ENCODE results near the gene OSBPL6.

Gene OSBPL6

GRCh38 chr2:178227187-178227586, 32.9 kb downstream of the OSBPL6 start:
- no peak for DNase-seq

GRCh38 chr2:178229927-178230326, 35.6 kb downstream of the OSBPL6 start:
- intact Hi-C loops (cut with DNase I): no loop called here

More at GRCh38 chr2:178227187-178227586, 32.9 kb downstream of the OSBPL6 start:
- intact Hi-C loops (cut with DNase I): no loop called here

GRCh38 chr2:178230396-178230795, 36.1 kb downstream of the OSBPL6 start:
- no peak for DNase-seq
- intact Hi-C loops (cut with DNase I): no loop called here

More at GRCh38 chr2:178229927-178230326, 35.6 kb downstream of the OSBPL6 start:
- peak in 6 of 42 donors; percentile 7 to 53 (median 20) for DNase-seq

GRCh38 chr2:178233428-178233827, 39.1 kb downstream of the OSBPL6 start:
- DNase-seq: no peak
- intact Hi-C loops (cut with DNase I): no loop called here

- intact Hi-C loops (cut with DNase I): no loop called here
- DNase-seq: no peak
Observed at GRCh38 chr2:178234648-178235047, 40.3 kb downstream of the OSBPL6 start.

- DNase-seq: no peak
- intact Hi-C loops (cut with DNase I): no loop called here
Observed at GRCh38 chr2:178237488-178238153, 43.3 kb downstream of the OSBPL6 start.

- no peak for DNase-seq
- intact Hi-C loops (cut with DNase I): no loop called here
Observed at GRCh38 chr2:178238154-178238521, 43.8 kb downstream of the OSBPL6 start.

- intact Hi-C loops (cut with DNase I): no loop called here
- DNase-seq: no peak
Observed at GRCh38 chr2:178238750-178239149, 44.4 kb downstream of the OSBPL6 start.

- intact Hi-C loops (cut with DNase I): loop anchor here (10.0 kb wide), 1 partner anchor 47 kb away; the partner anchor contains the start of gene OSBPL6
- DNase-seq: peak in 37 of 42 donors; percentile 11 to 87 (median 55)
Observed at GRCh38 chr2:178241844-178242551, 47.7 kb downstream of the OSBPL6 start.

GRCh38 chr2:178242552-178242883, 48.2 kb downstream of the OSBPL6 start:
- no peak for DNase-seq
- intact Hi-C loops (cut with DNase I): loop anchor here (10.0 kb wide), 1 partner anchor 48 kb away; the partner anchor contains the start of gene OSBPL6

- no peak for DNase-seq
- intact Hi-C loops (cut with DNase I): loop anchor here (10.0 kb wide), 1 partner anchor 49 kb away; the partner anchor contains the start of gene OSBPL6
Observed at GRCh38 chr2:178243961-178244360, 49.6 kb downstream of the OSBPL6 start.

GRCh38 chr2:178244777-178245176, 50.5 kb downstream of the OSBPL6 start:
- intact Hi-C loops (cut with DNase I): loop anchor here (10.0 kb wide), 1 partner anchor 50 kb away; the partner anchor contains the start of gene OSBPL6
- peak in 2 of 42 donors; percentile 14 to 26 for DNase-seq

GRCh38 chr2:178246696-178247095, 52.4 kb downstream of the OSBPL6 start:
- intact Hi-C loops (cut with DNase I): loop anchor here (10.0 kb wide), 1 partner anchor 52 kb away; the partner anchor contains the start of gene OSBPL6
- DNase-seq: no peak

- intact Hi-C loops (cut with DNase I): loop anchor here (10.0 kb wide), 1 partner anchor 52 kb away; the partner anchor contains the start of gene OSBPL6
Observed at GRCh38 chr2:178247250-178247649, 52.9 kb downstream of the OSBPL6 start.

GRCh38 chr2:178250429-178250828, 56.1 kb downstream of the OSBPL6 start:
- intact Hi-C loops (cut with DNase I): no loop called here
- DNase-seq: peak in 1 of 42 donors; percentile 21

More at GRCh38 chr2:178247250-178247649, 52.9 kb downstream of the OSBPL6 start:
- no peak for DNase-seq

- intact Hi-C loops (cut with DNase I): no loop called here
- DNase-seq: peak in 5 of 42 donors; percentile 18 to 47 (median 23)
Observed at GRCh38 chr2:178251151-178251955, 57.0 kb downstream of the OSBPL6 start.

- intact Hi-C loops (cut with DNase I): no loop called here
- no peak for DNase-seq
Observed at GRCh38 chr2:178256382-178257042, 62.2 kb downstream of the OSBPL6 start.

GRCh38 chr2:178257127-178257526, 62.8 kb downstream of the OSBPL6 start:
- intact Hi-C loops (cut with DNase I): no loop called here
- no peak for DNase-seq

GRCh38 chr2:178258916-178259315, 64.6 kb downstream of the OSBPL6 start:
- DNase-seq: no peak
- intact Hi-C loops (cut with DNase I): no loop called here

Measured in head of caudate nucleus (tissue), 42 donors.